CD14-positive monocyte (primary cell): Measurements from ENCODE around the gene SLC16A12. TPM values are rescaled to one million over a fixed set of nuclear protein-coding genes. Genes with fewer than 3 reads are reported as not detected.

Experiments used
- DNase-seq, 3 donors: peaks; one replicate each; pipeline ENCODE4 v3.0.0-alpha.2; 2011 to 2022
- H2AFZ ChIP-seq: 2 replicates; pipeline ENCODE4 v1.6.0; 2012; ENCODE audit warnings: mild to moderate bottlenecking, low read depth, low read length, inconsistent platforms; ENCODE audit not compliant: insufficient read depth, poor library complexity, severe bottlenecking
- H3K27ac ChIP-seq, 2 donors: 1 replicate in 1 of 2; 2 replicates in 1 of 2; pipeline ENCODE4 v1.5.1; 2012 to 2013; ENCODE audit warnings: low read length in 2 of 2, control low read depth in 1 of 2, inconsistent platforms in 1 of 2, low read depth in 1 of 2, mild to moderate bottlenecking in 1 of 2
- H3K27me3 ChIP-seq, 2 donors: one replicate each; pipeline versions ENCODE4 v1.6.0 to v1.6.1; 2011 to 2013; ENCODE audit warnings: low read length in 2 of 2; ENCODE audit not compliant: control insufficient read depth in 2 of 2, insufficient read depth in 2 of 2
- H3K36me3 ChIP-seq, 2 donors: replicated peaks in 1 of 2; 1 replicate in 1 of 2; 2 replicates in 1 of 2; pipeline versions ENCODE4 v1.5.1 to v1.6.1; 2012 to 2013; ENCODE audit warnings: low read length in 2 of 2, control low read depth in 1 of 2, inconsistent platforms in 1 of 2, mild to moderate bottlenecking in 1 of 2; ENCODE audit not compliant: insufficient read depth in 2 of 2, control insufficient read depth in 1 of 2
- H3K4me1 ChIP-seq, 2 donors: 1 replicate in 1 of 2; 2 replicates in 1 of 2; pipeline versions ENCODE4 v1.5.1 to v1.6.1; 2012 to 2013; ENCODE audit warnings: low read length in 2 of 2, control low read depth in 1 of 2, inconsistent platforms in 1 of 2, mild to moderate bottlenecking in 1 of 2, moderate library complexity in 1 of 2; ENCODE audit not compliant: insufficient read depth in 2 of 2, control insufficient read depth in 1 of 2
- H3K4me2 ChIP-seq: replicated peaks from 2 replicates; pipeline ENCODE3; 2012; ENCODE audit warnings: low read length, moderate library complexity, mild to moderate bottlenecking; ENCODE audit not compliant: poor library complexity, severe bottlenecking; ENCODE audit errors: extremely low read depth
- H3K4me3 ChIP-seq, 3 experiments: fragments of 200-600 bp in 1 of 3; sonication (generic) in 1 of 3; replicated peaks in 1 of 3; 1 replicate in 2 of 3; 2 replicates in 1 of 3; pipeline ENCODE4 v1.5.1; 2011 to 2013; ENCODE audit warnings: low read length in 3 of 3, mild to moderate bottlenecking in 3 of 3, control low read depth in 2 of 3, low read depth in 2 of 3, inconsistent platforms in 1 of 3, moderate library complexity in 1 of 3
- H3K79me2 ChIP-seq: 2 replicates; pipeline ENCODE4 v1.6.0; 2012; ENCODE audit warnings: mild to moderate bottlenecking, control low read depth, inconsistent platforms, low read length, moderate library complexity; ENCODE audit not compliant: insufficient read depth
- H3K9ac ChIP-seq: 2 replicates; pipeline ENCODE4 v1.6.0; 2017; ENCODE audit warnings: low read length, mild to moderate bottlenecking; ENCODE audit not compliant: insufficient read depth, poor library complexity, severe bottlenecking
- H3K9me3 ChIP-seq, 2 donors: replicated peaks in 1 of 2; 1 replicate in 1 of 2; 2 replicates in 1 of 2; pipeline versions ENCODE4 v1.5.1 to v1.6.1; 2012 to 2013; ENCODE audit warnings: low read length in 2 of 2, control low read depth in 1 of 2; ENCODE audit not compliant: control insufficient read depth in 1 of 2, insufficient read depth in 1 of 2
- H4K20me1 ChIP-seq: 2 replicates; pipeline ENCODE4 v1.6.0; 2012; ENCODE audit warnings: mild to moderate bottlenecking, low read length, control low read depth, moderate library complexity; ENCODE audit not compliant: insufficient read depth
- H3K27ac Mint-ChIP-seq, 7 donors: one replicate each; pipeline ENCODE4 v1.8.0; 2020; ENCODE audit warnings: mild to moderate bottlenecking in 7 of 7, mixed read lengths in 7 of 7, moderate library complexity in 6 of 7, inconsistent platforms in 2 of 7
- H3K27me3 Mint-ChIP-seq, 3 donors: one replicate each; pipeline ENCODE4 v1.8.0; 2021 to 2022; ENCODE audit warnings: low read depth in 3 of 3, mild to moderate bottlenecking in 3 of 3, mixed read lengths in 3 of 3, moderate library complexity in 3 of 3, inconsistent platforms in 1 of 3
- H3K36me3 Mint-ChIP-seq, 2 donors: one replicate each; pipeline ENCODE4 v1.8.0; 2020; ENCODE audit warnings: mixed read lengths in 2 of 2, inconsistent platforms in 1 of 2, mild to moderate bottlenecking in 1 of 2
- H3K4me1 Mint-ChIP-seq: one replicate; pipeline ENCODE4 v1.8.0; 2020; ENCODE audit warnings: mild to moderate bottlenecking, mixed read lengths
- H3K4me3 Mint-ChIP-seq, 2 donors: one replicate each; pipeline ENCODE4 v1.8.0; 2020; ENCODE audit warnings: mild to moderate bottlenecking in 2 of 2, mixed read lengths in 2 of 2, moderate library complexity in 1 of 2
- H3K9me3 Mint-ChIP-seq, 7 donors: one replicate each; pipeline ENCODE4 v1.8.0; 2020 to 2022; ENCODE audit warnings: mixed read lengths in 7 of 7, mild to moderate bottlenecking in 6 of 7, moderate library complexity in 6 of 7, inconsistent platforms in 2 of 7
- WGBS: methylation state at CpG from one replicate; pipeline ENCODE4 v1.1.5; 2013; ENCODE audit warnings: missing lambda C conversion rate; ENCODE audit not compliant: insufficient coverage; 5-methylcytosine and 5-hydroxymethylcytosine counted together
- intact Hi-C, 2 donors: fragments of 100-400 bp; cut with micrococcal nuclease; formaldehyde crosslinking; loops; one replicate each; pipeline versions ENCODE4 v1.15.0 to v1.15.1; 2023
- polyA plus RNA-seq, 3 donors: library from polyadenylated mRNA; depleted of rRNA in 1 of 3; unstranded in 2 of 3; stranded (reverse) in 1 of 3; fragments of 300-500 nt in 2 of 3; fragments of >200 nt in 1 of 3; fragmentation: Illumina TruSeq in 2 of 3; gene quantifications; 1 replicate in 2 of 3; 2 replicates in 1 of 3; pipeline ENCODE4 v1.2.3, GENCODE V29; 2012 to 2021
- TF ChIP-seq, protein P1 (sequence below): fragments of 200-600 bp; IDR thresholded peaks from one replicate; pipeline ENCODE4 v1.8.0; 2022; ENCODE audit warnings: antibody characterized with exemption, mild to moderate bottlenecking

The SLC16A12 gene
- polyA plus RNA-seq, 3 donors: 0.04 TPM; not detected in 2

DNA sequence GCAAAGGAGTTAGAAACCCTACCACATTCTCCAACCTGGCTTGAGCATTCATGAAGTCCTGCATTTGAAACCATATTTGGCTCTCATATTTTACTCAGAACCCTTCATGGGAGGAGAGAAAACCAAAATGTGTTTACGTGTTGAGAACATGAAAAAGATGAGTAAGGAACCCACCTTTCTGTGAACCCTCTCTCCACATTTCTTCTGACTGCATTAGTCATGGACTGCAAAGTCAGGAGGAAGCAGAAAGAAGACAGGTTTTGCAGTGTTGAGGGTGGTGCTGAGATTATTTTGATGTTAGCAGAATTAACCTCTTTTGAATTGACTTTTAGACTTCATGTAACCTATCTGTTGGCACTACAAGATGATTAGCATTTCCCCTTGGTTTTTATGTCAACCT lies 152.6 kb downstream of the SLC16A12 start:
- Mint-ChIP-seq H3K27ac (peak overlapping the region in 1 of 7 donors; percentile 39), H3K9me3 (no peaks in the 10 kb centered on the region), H3K27me3 (peaks cover 0 to 9% (median 3%) of the 10 kb centered on the region in 3 donors), H3K4me1 (peaks cover 28% of the 10 kb centered on the region), H3K36me3 (no peaks in the 10 kb centered on the region), H3K4me3 (no peak overlapping the region)
- TF ChIP-seq, protein P1, sequence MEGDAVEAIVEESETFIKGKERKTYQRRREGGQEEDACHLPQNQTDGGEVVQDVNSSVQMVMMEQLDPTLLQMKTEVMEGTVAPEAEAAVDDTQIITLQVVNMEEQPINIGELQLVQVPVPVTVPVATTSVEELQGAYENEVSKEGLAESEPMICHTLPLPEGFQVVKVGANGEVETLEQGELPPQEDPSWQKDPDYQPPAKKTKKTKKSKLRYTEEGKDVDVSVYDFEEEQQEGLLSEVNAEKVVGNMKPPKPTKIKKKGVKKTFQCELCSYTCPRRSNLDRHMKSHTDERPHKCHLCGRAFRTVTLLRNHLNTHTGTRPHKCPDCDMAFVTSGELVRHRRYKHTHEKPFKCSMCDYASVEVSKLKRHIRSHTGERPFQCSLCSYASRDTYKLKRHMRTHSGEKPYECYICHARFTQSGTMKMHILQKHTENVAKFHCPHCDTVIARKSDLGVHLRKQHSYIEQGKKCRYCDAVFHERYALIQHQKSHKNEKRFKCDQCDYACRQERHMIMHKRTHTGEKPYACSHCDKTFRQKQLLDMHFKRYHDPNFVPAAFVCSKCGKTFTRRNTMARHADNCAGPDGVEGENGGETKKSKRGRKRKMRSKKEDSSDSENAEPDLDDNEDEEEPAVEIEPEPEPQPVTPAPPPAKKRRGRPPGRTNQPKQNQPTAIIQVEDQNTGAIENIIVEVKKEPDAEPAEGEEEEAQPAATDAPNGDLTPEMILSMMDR: no peak
- Histone ChIP-seq H3K4me1 (peaks cover 23 to 26% of the 10 kb centered on the region in 2 donors), H3K27ac (no peak overlapping the region), H4K20me1 (no peaks in the 10 kb centered on the region), H3K27me3 (no peaks in the 10 kb centered on the region), H3K36me3 (no peaks in the 10 kb centered on the region), H3K4me2 (no peak overlapping the region), H3K4me3 (no peak overlapping the region), H2AFZ (no peak overlapping the region), H3K79me2 (no peaks in the 10 kb centered on the region), H3K9me3 (no peaks in the 10 kb centered on the region), H3K9ac (no peak overlapping the region)
- no peak for DNase-seq
- intact Hi-C loops: no loop called here
- WGBS: no CpG with 5 or more reads among the region's 1 CpG

Other genes starting within 250 kb of the SLC16A12 start
- 10 to 100 TPM in 2 of 3 donors, 1 to 10 TPM in 1; 9.7 to 25.2 (median 15.5) TPM for gene IFIT2, start 233.5 kb downstream of the SLC16A12 start, polyA plus RNA-seq
- gene IFIT3, start 207.6 kb downstream of the SLC16A12 start, polyA plus RNA-seq: 10 to 100 TPM; 13.8 to 38.0 (median 26.4) TPM
- gene IFIT1B, start 157.5 kb downstream of the SLC16A12 start, polyA plus RNA-seq: not detected
- gene IFIT1, start 143.0 kb downstream of the SLC16A12 start, polyA plus RNA-seq: 10 to 100 TPM in 2 of 3 donors, 1 to 10 TPM in 1; 4.8 to 17.1 (median 12.1) TPM
- gene IFIT5, start 121.0 kb downstream of the SLC16A12 start, polyA plus RNA-seq: 1 to 10 TPM; 2.4 to 8.0 (median 5.8) TPM
- under 1 TPM; 0.31 to 0.67 (median 0.61) TPM for gene PANK1, start 109.6 kb upstream of the SLC16A12 start, polyA plus RNA-seq
- 1 to 10 TPM in 2 of 3 donors, under 1 TPM in 1; 0.44 to 3.9 (median 1.5) TPM for gene KIF20B, start 166.0 kb upstream of the SLC16A12 start, polyA plus RNA-seq